Hematopoietic multipotent progenitor cell treated with erythropoietin and hydrocortisone succinate and interleukin-3 and kit ligand, for 6 days (in vitro differentiated cells): Measurements from ENCODE around the gene LHFPL3.
"Not testable (repeated sequence)": the region's sequence is repeated elsewhere in the genome, so short reads cannot be mapped to it uniquely, and the experiment has no call there.

Source experiments
- DNase-seq: peaks from one replicate; pipeline ENCODE4 v3.0.0-alpha.2; 2015

The LHFPL3 gene

GRCh38 chr7:104497379-104497967 is 169.1 kb downstream of the LHFPL3 start:
- no peak for DNase-seq

- DNase-seq, result no peak
Measured at GRCh38 chr7:104499975-104500374, 171.6 kb downstream of the LHFPL3 start.

GRCh38 chr7:104509874-104510273 is 181.5 kb downstream of the LHFPL3 start:
- no peak for DNase-seq

GRCh38 chr7:104524853-104525252 is 196.4 kb downstream of the LHFPL3 start:
- no peak for DNase-seq

- DNase-seq, result no peak
Measured at GRCh38 chr7:104528142-104528541, 199.7 kb downstream of the LHFPL3 start.

DNA sequence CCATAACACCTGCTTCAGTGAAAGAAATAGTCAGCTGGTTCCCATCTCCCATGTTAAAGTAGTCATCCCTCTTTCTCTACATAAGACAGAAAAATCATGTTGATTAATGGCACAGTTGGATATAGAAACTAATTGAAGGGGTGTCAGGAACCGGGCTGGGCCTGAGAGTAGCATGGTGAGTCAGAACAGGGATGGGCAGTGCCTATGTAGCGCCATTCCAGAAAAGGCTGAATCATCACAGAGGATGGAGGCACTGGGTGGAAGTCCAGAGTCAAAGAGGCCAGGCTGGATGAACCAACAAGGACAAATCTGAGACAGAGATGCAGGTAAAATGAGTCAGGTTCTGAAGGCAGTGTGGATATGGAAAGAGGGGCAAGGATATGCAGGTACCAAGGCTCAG is 201.2 kb downstream of the LHFPL3 start:
- no peak for DNase-seq

GRCh38 chr7:104530251-104530650 is 201.8 kb downstream of the LHFPL3 start:
- DNase-seq, result no peak

- no peak for DNase-seq
Measured at GRCh38 chr7:104534149-104534548, 205.7 kb downstream of the LHFPL3 start.

DNA sequence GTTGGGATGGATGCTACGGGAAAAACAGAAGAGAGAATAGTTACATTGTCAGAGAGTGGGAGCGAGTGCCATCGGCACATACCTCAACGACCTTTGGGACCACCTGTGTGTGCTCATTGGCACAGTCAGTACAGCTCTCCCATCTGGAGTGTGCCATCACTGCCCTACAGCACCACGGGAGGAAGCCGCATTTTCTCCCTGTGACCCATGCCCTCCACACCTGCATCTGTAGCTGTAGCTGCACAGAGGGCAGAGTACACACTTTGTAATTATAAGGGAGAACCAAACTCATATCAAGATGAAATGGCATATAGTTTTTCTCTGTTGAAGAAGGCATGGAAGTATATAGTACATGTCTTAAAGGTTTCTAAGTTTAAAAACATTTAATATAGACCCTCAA is 207.4 kb downstream of the LHFPL3 start:
- DNase-seq, result no peak

GRCh38 chr7:104536956-104537355 is 208.6 kb downstream of the LHFPL3 start:
- DNase-seq, result no peak

GRCh38 chr7:104538152-104538551 is 209.7 kb downstream of the LHFPL3 start:
- DNase-seq, result no peak

- DNase-seq, result no peak
Measured at GRCh38 chr7:104541897-104542296, 213.5 kb downstream of the LHFPL3 start.

DNA sequence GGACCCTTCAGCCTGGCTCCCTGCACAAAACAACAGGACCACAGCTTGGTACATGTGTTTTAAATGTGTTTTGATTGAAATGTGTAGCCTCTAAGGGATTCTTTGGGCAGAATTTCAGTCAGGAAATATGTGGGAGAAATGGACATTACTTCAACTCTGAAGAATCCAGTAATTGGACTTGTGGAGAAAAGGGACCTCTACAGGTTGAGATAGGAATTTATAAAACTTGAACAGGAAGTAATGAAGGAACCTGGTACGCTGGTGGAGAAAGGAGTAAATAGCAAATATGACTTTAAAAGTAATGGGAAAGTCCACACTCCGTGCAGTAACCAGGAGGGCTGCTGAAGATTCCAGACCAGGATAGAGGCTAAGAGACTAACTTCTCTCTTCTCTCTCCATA is 220.5 kb downstream of the LHFPL3 start:
- DNase-seq, result peak; percentile 13

DNA sequence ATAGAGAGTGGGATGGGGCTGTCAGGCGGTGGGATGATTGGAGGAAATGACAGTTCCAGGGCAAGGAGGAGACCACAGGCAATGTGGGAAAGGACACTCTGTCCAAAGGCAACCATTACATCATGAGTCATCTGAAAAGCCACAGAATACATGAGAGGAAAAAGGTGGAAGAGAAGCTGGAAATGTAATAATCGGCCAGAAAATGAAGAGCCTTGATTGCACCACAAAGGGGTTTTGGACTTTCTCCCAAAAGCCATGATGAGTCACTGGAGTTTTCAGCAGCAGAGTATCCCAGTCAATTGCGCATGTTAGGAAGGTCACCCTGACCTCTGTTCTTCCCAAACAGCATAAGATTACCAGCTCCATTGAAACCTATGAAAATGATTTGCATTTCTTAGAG is 222.0 kb downstream of the LHFPL3 start:
- no peak for DNase-seq

DNA sequence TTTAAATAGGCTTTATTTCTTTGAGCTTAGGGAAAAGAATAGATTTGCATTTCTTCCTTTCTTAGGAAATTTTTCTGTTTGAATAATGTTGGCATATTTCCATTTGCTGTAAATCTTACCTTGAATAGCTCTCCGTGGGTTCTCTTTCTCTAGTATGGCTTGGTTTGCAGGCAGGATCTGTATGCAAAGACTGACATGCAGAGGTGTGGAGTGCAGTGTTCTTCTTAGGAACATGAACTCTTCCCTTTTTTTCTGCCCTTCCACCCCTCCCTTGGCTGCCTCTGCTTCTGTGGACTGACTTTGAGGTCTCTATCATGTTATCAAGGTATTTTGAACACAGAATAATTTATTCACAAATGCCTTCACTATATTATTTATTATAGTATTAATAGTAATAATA is 222.8 kb downstream of the LHFPL3 start:
- DNase-seq, result no peak

GRCh38 chr7:104552102-104552501 is 223.7 kb downstream of the LHFPL3 start:
- peak; percentile 68 for DNase-seq

GRCh38 chr7:104553074-104553473 is 224.7 kb downstream of the LHFPL3 start:
- DNase-seq, result no peak

DNA sequence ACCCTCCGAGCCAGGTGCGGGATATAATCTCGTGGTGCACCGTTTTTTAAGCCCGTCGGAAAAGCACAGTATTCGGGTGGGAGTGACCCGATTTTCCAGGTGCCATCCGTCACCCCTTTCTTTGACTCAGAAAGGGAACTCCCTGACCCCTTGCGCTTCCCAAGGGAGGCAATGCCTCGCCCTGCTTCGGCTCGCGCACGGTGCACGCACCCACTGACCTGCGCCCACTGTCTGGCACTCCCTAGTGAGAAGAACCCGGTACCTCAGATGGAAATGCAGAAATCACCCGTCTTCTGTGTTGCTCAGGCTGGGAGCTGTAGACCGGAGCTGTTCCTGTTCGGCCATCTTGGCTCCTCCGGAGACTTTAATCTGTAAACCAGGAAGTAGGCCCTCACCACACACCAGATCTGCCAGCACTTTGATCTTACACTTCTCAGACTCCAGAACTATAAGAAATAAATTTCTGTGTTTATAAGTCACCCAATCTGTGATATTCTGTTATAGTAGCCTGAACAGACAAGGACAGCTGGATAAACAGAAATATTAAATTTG is 235.0 kb downstream of the LHFPL3 start:
- DNase-seq, result not testable (repeated sequence)

GRCh38 chr7:104569751-104570150 is 241.3 kb downstream of the LHFPL3 start:
- DNase-seq, result no peak

GRCh38 chr7:104572554-104572953 is 244.2 kb downstream of the LHFPL3 start:
- DNase-seq, result peak; percentile 1

- DNase-seq, result no peak
Measured at GRCh38 chr7:104584620-104585019, 256.2 kb downstream of the LHFPL3 start.

DNA sequence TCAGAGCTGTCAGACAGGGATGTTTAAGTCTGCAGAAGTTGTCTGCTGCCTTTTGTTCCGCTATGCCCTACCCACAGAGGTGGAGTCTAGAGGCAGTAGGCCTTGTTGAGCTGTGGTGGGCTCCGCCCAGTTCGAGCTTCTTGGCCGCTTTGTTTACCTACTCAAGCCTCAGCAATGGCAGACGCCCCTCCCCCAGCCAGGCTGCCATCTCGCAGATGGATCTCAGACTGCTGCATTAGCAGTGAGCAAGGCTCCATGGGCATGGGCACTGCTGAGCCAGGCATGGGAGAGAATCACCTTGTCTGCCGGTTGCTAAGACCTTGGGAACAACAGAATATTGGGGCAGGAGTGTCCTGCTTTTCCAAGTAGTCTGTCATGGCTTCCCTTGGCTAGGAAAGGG is 267.2 kb downstream of the LHFPL3 start:
- not testable (repeated sequence) for DNase-seq

- DNase-seq, result no peak
Measured at GRCh38 chr7:104603957-104604356, 275.6 kb downstream of the LHFPL3 start.

- DNase-seq, result no peak
Measured at GRCh38 chr7:104604706-104605105, 276.3 kb downstream of the LHFPL3 start.

GRCh38 chr7:104621321-104621720 is 292.9 kb downstream of the LHFPL3 start:
- DNase-seq, result no peak
